Tibial nerve (tissue), 4 donors: Measurements from ENCODE around the gene SLC25A40. TPM values are rescaled to one million over a fixed set of nuclear protein-coding genes. Genes with fewer than 3 reads are reported as not detected.
"Not testable (repeated sequence)": the region's sequence is repeated elsewhere in the genome, so short reads cannot be mapped to it uniquely, and the experiment has no call there.

Experiments used
- DNase-seq, 2 donors: peaks; one replicate each; pipeline ENCODE4 v3.0.0-alpha.2; 2019; ENCODE audit warnings: low spot score in 2 of 2
- H3K27ac ChIP-seq, 4 donors: fragments of 200-600 bp; sonication (generic) in 3 of 4; one replicate each; pipeline ENCODE4 v1.5.1; 2017 to 2019; ENCODE audit warnings: mild to moderate bottlenecking in 1 of 4
- H3K27me3 ChIP-seq, 2 donors: fragments of 200-600 bp; sonication (generic) in 1 of 2; one replicate each; pipeline versions ENCODE4 v1.5.1 to v1.6.0; 2017 to 2019
- H3K36me3 ChIP-seq, 3 donors: fragments of 200-600 bp; sonication (generic); one replicate each; pipeline ENCODE4 v1.5.1; 2018 to 2019
- H3K4me1 ChIP-seq, 4 donors: fragments of 200-600 bp; sonication (generic) in 3 of 4; one replicate each; pipeline ENCODE4 v1.5.1; 2017 to 2019
- H3K4me3 ChIP-seq, 4 donors: fragments of 200-600 bp; sonication (generic) in 3 of 4; one replicate each; pipeline ENCODE4 v1.5.1; 2017 to 2019; ENCODE audit warnings: mild to moderate bottlenecking in 1 of 4, moderate library complexity in 1 of 4
- H3K9me3 ChIP-seq, 4 donors: fragments of 200-600 bp; sonication (generic) in 3 of 4; one replicate each; pipeline ENCODE4 v1.5.1; 2017 to 2019
- CTCF ChIP-seq, 5 experiments: fragments of 200-600 bp in 3 of 5; fragments of 450-650 bp in 2 of 5; sonication (generic) in 3 of 5; IDR thresholded peaks; one replicate each; pipeline ENCODE4 v1.5.1; 2016 to 2019; ENCODE audit warnings: antibody characterized with exemption in 5 of 5, mild to moderate bottlenecking in 3 of 5, moderate library complexity in 2 of 5
- EP300 ChIP-seq, 2 donors: sonication (generic); formaldehyde crosslinking; IDR thresholded peaks; one replicate each; pipeline ENCODE4 v1.6.1; 2017; ENCODE audit warnings: antibody characterized with exemption in 2 of 2, mild to moderate bottlenecking in 1 of 2
- POLR2A ChIP-seq, 2 donors: fragments of 450-650 bp; IDR thresholded peaks; one replicate each; pipeline ENCODE4 v1.6.1; 2017; ENCODE audit warnings: antibody characterized with exemption in 2 of 2, mild to moderate bottlenecking in 2 of 2, moderate library complexity in 2 of 2
- WGBS, 2 donors: methylation state at CpG; one replicate each; pipeline ENCODE4 v1.1.5; 2018; 5-methylcytosine and 5-hydroxymethylcytosine counted together
- total RNA-seq, 4 donors: library from RNA; depleted of rRNA; stranded (reverse); fragments of >200 nt; gene quantifications; one replicate each; pipeline ENCODE4 v1.1.0, GENCODE V29; 2016

The SLC25A40 gene
- total RNA-seq, 4 donors from 2014 or later: 11.8 to 32.1 (median 23.8) TPM

DNA sequence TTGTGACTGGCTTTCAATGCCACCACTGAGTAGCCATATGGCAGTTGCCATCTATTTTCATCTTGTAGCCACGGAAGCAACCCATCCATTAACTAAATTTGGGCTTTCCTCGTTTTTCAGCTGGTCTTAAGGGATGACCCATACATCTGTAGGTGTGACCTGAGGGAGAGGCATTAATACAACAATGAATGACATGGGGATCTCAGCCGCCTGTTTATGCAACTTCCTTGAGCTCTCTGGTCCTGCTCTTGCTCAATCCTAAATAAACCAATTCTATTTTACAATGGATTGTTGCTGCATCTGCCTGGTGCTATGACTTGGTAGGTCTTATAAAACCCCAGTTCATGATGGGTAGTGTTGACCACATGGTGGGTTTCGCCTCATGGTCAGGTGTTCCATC is 36.0 kb upstream of the SLC25A40 start:
- Histone ChIP-seq H3K4me3 (no peak overlapping the region), H3K36me3 (no peaks in the 10 kb centered on the region), H3K27me3 (no peaks in the 10 kb centered on the region), H3K9me3 (no peaks in the 10 kb centered on the region), H3K27ac (no peak overlapping the region), H3K4me1 (no peaks in the 10 kb centered on the region)
- 86 to 95% methylated on average over 4 of the region's 4 CpGs for WGBS, 2 donors
- no peak for TF ChIP-seq CTCF (IDR thresholded peaks at IDR 0.05)
- no peak for TF ChIP-seq POLR2A (IDR thresholded peaks at IDR 0.05)
- no peak for TF ChIP-seq EP300 (IDR thresholded peaks at IDR 0.05)
- DNase-seq: no peak

DNA sequence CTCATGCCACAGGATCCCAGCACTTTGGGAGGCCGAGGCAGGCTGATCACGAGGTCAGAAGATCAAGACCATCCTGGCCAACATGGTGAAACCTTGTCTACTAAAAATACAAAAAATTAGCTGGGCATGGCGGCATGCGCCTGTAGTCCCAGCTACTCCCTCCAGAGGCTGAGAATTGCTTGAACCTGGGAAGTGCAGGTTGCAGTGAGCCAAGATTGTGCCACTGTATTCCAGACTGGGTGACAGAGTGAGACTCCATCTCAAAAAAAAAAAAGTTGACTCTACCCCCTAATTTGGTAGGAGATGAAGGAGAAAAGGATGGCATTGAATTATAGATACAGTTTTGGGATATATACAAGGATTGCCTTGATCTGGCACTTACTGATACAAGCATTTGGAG is 32.7 kb upstream of the SLC25A40 start:
- not testable (repeated sequence) for H3K27me3 ChIP-seq, H3K4me1 ChIP-seq, H3K36me3 ChIP-seq, H3K9me3 ChIP-seq, H3K4me3 ChIP-seq, H3K27ac ChIP-seq, DNase-seq
- WGBS, 2 donors: 98 to 99% methylated on average over 4 of the region's 4 CpGs

- not testable (repeated sequence) for H3K4me1 ChIP-seq, H3K4me3 ChIP-seq, H3K27ac ChIP-seq, DNase-seq, H3K27me3 ChIP-seq, H3K9me3 ChIP-seq
- 96 to 97% methylated on average over 3 of the region's 3 CpGs for WGBS, 2 donors
- peaks cover 0 to 15% (median 0%) of the 10 kb centered on the region in 3 donors for H3K36me3 ChIP-seq
These were observed 31.2 kb upstream of the SLC25A40 start for GRCh38 chr7:87907136-87907906.

DNA sequence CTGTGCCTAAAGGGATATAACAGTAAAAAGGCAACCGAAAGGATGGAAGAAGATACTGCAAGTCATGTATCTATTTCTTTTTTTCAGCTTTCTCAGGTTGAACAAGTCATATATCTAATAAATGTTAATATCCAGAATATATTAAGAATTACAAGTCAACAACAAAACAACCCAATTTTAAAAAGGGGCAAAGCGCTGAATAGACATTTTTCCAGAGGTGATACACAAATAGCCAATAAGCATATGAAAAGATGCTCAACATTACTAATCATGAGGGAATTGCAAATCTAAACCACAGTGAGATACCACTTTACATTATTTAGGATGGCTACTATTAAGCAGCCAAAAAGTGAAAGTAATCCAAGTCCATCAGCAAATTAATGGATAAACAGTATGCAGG is 23.1 kb upstream of the SLC25A40 start:
- peaks cover 0 to 44% (median 0%) of the 10 kb centered on the region in 3 donors for H3K36me3 ChIP-seq
- DNase-seq: no peak
- no peak for TF ChIP-seq POLR2A (IDR thresholded peaks at IDR 0.05)
- no peak for TF ChIP-seq CTCF (IDR thresholded peaks at IDR 0.05)
- no peak for TF ChIP-seq EP300 (IDR thresholded peaks at IDR 0.05)
- no peaks in the 10 kb centered on the region for H3K27me3 ChIP-seq
- WGBS, 2 donors: 94 to 99% methylated on average over 2 of the region's 2 CpGs
- no peaks in the 10 kb centered on the region for H3K4me1 ChIP-seq
- H3K4me3 ChIP-seq: no peak overlapping the region
- H3K27ac ChIP-seq: no peak overlapping the region
- no peaks in the 10 kb centered on the region for H3K9me3 ChIP-seq

GRCh38 chr7:87895363-87895762 is 19.2 kb upstream of the SLC25A40 start:
- Histone ChIP-seq H3K4me1 (no peaks in the 10 kb centered on the region), H3K4me3 (no peak overlapping the region), H3K36me3 (peaks cover 0 to 38% (median 0%) of the 10 kb centered on the region in 3 donors), H3K27me3 (no peaks in the 10 kb centered on the region), H3K27ac (no peak overlapping the region), H3K9me3 (no peaks in the 10 kb centered on the region)
- DNase-seq: no peak
- no peak for TF ChIP-seq POLR2A (IDR thresholded peaks at IDR 0.05)
- no peak for TF ChIP-seq EP300 (IDR thresholded peaks at IDR 0.05)
- TF ChIP-seq CTCF (IDR thresholded peaks at IDR 0.05): no peak
- 94 to 95% methylated on average over 2 of the region's 2 CpGs for WGBS, 2 donors

GRCh38 chr7:87886875-87887274 is 10.7 kb upstream of the SLC25A40 start:
- no peaks in the 10 kb centered on the region for H3K27me3 ChIP-seq
- DNase-seq: no peak
- peaks cover 0 to 8% (median 0%) of the 10 kb centered on the region in 3 donors for H3K36me3 ChIP-seq
- H3K27ac ChIP-seq: no peak overlapping the region
- H3K4me1 ChIP-seq: no peaks in the 10 kb centered on the region
- no peaks in the 10 kb centered on the region for H3K9me3 ChIP-seq
- TF ChIP-seq CTCF (IDR thresholded peaks at IDR 0.05) (peak in 4 of 5 experiments; percentile 36 to 42 (median 38)), POLR2A (IDR thresholded peaks at IDR 0.05) (no peak), EP300 (IDR thresholded peaks at IDR 0.05) (no peak)
- no peak overlapping the region for H3K4me3 ChIP-seq
